A673 (cell line): ENCODE measurements around the gene RNPS1. TPM values are rescaled to one million over a fixed set of nuclear protein-coding genes. Genes with fewer than 3 reads are reported as not detected.

Experiments
- BruUV-seq: library from RNA; stranded (reverse); fragments of 400-500 nt; replicated peaks from 2 replicates; lab custom pipeline; 2021; lab: Mats Ljungman, UMichigan
- CTCF ChIA-PET: fragments of 300-600 bp; sonication (Branson Sonifier 250); formaldehyde crosslinking; loops from one replicate; lab custom pipeline; 2022; ENCODE audit warnings: antibody characterized with exemption; lab: Charles Lee
- POLR2A ChIA-PET: fragments of 300-600 bp; sonication (Branson Sonifier 250); formaldehyde crosslinking; loops from one replicate; lab custom pipeline; 2022; ENCODE audit warnings: antibody characterized with exemption; ENCODE audit not compliant: low non-redundant PET; lab: Charles Lee
- DNase-seq: peaks from one replicate; pipeline ENCODE4 v3.0.0-alpha.2; 2015; ENCODE audit warnings: low spot score
- H3K27ac ChIP-seq: fragments of 200-600 bp; sonication (generic); 2 replicates; pipeline ENCODE4 v1.5.1; 2016; ENCODE audit warnings: mixed run types, low read depth, mild to moderate bottlenecking, mixed read lengths, antibody characterized with exemption, low read length; ENCODE audit not compliant: poor library complexity, severe bottlenecking
- H3K27me3 ChIP-seq: fragments of 200-600 bp; sonication (generic); replicated peaks from 2 replicates; pipeline ENCODE4 v1.6.1; 2017; ENCODE audit warnings: mixed run types, low read depth, mild to moderate bottlenecking, mixed read lengths, antibody characterized with exemption, low read length; ENCODE audit not compliant: insufficient read depth, poor library complexity
- H3K36me3 ChIP-seq: fragments of 200-600 bp; sonication (generic); 2 replicates; pipeline ENCODE4 v1.6.1; 2016; ENCODE audit warnings: mixed run types, mild to moderate bottlenecking, mixed read lengths, antibody characterized with exemption, low read length; ENCODE audit not compliant: insufficient read depth, poor library complexity, severe bottlenecking
- H3K4me1 ChIP-seq: fragments of 200-600 bp; sonication (generic); 2 replicates; pipeline ENCODE4 v1.6.1; 2017; ENCODE audit warnings: mixed run types, mild to moderate bottlenecking, mixed read lengths, antibody characterized with exemption, low read length; ENCODE audit not compliant: insufficient read depth, poor library complexity, severe bottlenecking
- H3K4me3 ChIP-seq: fragments of 200-600 bp; sonication (generic); 2 replicates; pipeline ENCODE4 v1.5.1; 2016; ENCODE audit warnings: low read depth, mixed run types, mild to moderate bottlenecking, mixed read lengths, low read length; ENCODE audit not compliant: poor library complexity, severe bottlenecking
- H3K9me3 ChIP-seq: fragments of 200-600 bp; sonication (generic); 2 replicates; pipeline ENCODE4 v1.6.1; 2016; ENCODE audit warnings: mixed run types, low read depth, mild to moderate bottlenecking, mixed read lengths, antibody characterized with exemption, low read length; ENCODE audit not compliant: poor library complexity, severe bottlenecking
- EZH2 ChIP-seq: fragments of 200-600 bp; sonication (generic); IDR thresholded peaks from 2 replicates; pipeline ENCODE4 v1.6.1; 2017; ENCODE audit warnings: borderline replicate concordance, low read depth, mild to moderate bottlenecking, mixed read lengths, antibody characterized with exemption, low read length; ENCODE audit not compliant: poor library complexity, severe bottlenecking
- intact Hi-C: fragments of 100-400 bp; cut with micrococcal nuclease; formaldehyde crosslinking; loops from one replicate; pipeline ENCODE4 v1.10.0; 2022; ENCODE audit not compliant: unreplicated experiment
- total RNA-seq: library from RNA; stranded (reverse); gene quantifications from 2 replicates; pipeline ENCODE4 v1.2.3, GENCODE V29; 2021
- TF ChIP-seq, protein P1 (sequence below): fragments of 300-800, 200-600 bp; sonication (generic); conservative IDR thresholded peaks from 2 replicates; pipeline ENCODE4 v1.5.1; 2017; ENCODE audit warnings: low read depth, mild to moderate bottlenecking, antibody characterized with exemption, low read length, moderate library complexity, mixed read lengths

The RNPS1 gene
- total RNA-seq, 1 experiment from 2014 or later, result 345 TPM

DNA sequence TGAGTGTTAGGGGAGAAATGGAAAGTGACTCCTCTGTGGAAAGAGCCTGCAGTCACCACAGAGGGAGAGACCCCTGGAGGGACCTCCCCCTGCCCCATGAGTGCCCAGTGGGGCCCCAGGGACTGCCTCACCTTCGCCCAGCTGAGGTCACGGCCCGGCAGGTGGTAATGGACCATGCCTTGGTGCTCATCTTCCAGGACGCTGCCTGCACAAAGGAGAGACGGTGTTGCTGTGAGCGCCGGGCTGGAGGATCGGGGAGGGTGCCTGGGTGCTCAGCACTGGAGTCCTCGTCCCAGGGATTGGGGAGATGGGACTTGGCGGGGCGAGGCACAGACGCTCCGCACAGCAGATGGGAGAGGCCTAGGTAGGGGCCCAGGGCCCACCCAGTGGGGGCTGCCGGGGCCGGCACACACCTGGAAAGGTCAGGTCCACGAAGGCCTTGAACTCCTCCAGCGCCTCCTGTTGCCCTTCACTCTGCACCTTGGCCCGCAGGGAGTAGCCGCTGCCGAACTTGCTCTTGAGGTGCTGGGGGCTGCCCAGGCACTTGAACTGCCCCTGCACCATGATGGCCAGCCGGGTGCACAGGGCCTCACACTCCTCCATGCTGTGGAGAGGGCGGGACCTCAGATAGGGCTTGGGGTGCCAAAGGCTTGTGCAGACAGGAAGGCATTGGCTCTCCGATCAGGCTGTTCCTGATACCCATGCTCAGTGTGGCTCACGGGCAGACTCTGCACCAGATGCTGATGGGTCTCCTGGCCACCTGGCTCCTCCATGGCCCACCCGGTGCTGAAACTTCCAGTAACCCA, 9.7 kb upstream of the RNPS1 start:
- no peak for DNase-seq
- POLR2A ChIA-PET, result no interaction called here
- Histone ChIP-seq H3K27me3 (no peaks in the 10 kb centered on the region), H3K4me3 (no peak overlapping the region), H3K36me3 (no peaks in the 10 kb centered on the region), H3K27ac (no peak overlapping the region), H3K9me3 (no peaks in the 10 kb centered on the region), H3K4me1 (no peaks in the 10 kb centered on the region)
- no TSS peak for BruUV-seq
- intact Hi-C loops, result no loop called here
- CTCF ChIA-PET, result no interaction called here
- TF ChIP-seq EZH2, result no peak
- TF ChIP-seq, protein P1, sequence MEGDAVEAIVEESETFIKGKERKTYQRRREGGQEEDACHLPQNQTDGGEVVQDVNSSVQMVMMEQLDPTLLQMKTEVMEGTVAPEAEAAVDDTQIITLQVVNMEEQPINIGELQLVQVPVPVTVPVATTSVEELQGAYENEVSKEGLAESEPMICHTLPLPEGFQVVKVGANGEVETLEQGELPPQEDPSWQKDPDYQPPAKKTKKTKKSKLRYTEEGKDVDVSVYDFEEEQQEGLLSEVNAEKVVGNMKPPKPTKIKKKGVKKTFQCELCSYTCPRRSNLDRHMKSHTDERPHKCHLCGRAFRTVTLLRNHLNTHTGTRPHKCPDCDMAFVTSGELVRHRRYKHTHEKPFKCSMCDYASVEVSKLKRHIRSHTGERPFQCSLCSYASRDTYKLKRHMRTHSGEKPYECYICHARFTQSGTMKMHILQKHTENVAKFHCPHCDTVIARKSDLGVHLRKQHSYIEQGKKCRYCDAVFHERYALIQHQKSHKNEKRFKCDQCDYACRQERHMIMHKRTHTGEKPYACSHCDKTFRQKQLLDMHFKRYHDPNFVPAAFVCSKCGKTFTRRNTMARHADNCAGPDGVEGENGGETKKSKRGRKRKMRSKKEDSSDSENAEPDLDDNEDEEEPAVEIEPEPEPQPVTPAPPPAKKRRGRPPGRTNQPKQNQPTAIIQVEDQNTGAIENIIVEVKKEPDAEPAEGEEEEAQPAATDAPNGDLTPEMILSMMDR, result no peak

DNA sequence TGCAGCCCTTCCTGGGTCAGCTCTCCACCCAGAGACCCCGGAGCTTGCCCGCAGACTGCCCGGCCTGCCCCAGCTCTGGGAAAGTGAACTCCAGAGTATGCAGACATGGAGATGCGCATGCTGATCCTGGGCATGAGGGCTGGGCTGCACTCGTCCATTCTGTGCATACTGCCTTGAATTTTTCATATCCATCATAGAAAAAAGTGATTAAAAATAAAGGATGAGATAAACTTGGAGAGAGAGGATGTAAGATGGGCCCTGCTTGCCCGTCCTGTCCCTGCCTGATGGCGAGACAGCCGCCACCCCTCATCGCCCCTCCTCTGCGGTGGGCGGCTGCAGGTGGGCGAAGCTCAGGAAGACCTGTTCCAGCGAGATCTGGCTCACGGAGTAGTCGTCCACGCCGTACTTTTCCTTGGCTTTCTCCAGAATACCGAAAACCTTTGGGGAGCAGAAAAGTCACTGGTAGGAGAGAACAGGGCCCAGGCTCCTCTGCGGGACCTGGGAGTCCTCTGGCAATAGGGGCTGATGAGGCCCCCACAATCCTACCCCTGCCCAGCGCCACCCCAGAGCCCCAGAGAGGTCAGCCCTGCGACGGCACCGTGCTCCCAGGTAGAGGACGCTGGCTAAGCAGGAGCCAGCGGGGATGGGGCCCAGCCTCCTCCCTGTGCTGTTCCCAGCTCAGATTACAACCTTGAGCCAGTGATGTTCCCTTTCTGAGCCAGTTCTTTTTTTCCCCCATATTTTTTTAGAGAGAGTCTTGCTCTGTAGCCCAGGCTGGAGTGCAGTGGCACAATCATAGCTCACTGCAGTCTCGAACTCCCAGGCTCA, 8.7 kb upstream of the RNPS1 start:
- POLR2A ChIA-PET, result interaction anchor here (0.6 kb wide), 1 partner anchor 25 kb away, joined by 3 read pairs; the partner anchor contains the start of gene ECI1
- CTCF ChIA-PET, result no interaction called here
- H3K4me1 ChIP-seq, result no peaks in the 10 kb centered on the region
- intact Hi-C loops, result no loop called here
- BruUV-seq, result no TSS peak
- no peaks in the 10 kb centered on the region for H3K27me3 ChIP-seq
- H3K27ac ChIP-seq, result no peak overlapping the region
- no peak for DNase-seq
- H3K36me3 ChIP-seq, result no peaks in the 10 kb centered on the region
- no peak overlapping the region for H3K4me3 ChIP-seq
- H3K9me3 ChIP-seq, result no peaks in the 10 kb centered on the region
- TF ChIP-seq, protein P1, result no peak
- no peak for TF ChIP-seq EZH2

DNA sequence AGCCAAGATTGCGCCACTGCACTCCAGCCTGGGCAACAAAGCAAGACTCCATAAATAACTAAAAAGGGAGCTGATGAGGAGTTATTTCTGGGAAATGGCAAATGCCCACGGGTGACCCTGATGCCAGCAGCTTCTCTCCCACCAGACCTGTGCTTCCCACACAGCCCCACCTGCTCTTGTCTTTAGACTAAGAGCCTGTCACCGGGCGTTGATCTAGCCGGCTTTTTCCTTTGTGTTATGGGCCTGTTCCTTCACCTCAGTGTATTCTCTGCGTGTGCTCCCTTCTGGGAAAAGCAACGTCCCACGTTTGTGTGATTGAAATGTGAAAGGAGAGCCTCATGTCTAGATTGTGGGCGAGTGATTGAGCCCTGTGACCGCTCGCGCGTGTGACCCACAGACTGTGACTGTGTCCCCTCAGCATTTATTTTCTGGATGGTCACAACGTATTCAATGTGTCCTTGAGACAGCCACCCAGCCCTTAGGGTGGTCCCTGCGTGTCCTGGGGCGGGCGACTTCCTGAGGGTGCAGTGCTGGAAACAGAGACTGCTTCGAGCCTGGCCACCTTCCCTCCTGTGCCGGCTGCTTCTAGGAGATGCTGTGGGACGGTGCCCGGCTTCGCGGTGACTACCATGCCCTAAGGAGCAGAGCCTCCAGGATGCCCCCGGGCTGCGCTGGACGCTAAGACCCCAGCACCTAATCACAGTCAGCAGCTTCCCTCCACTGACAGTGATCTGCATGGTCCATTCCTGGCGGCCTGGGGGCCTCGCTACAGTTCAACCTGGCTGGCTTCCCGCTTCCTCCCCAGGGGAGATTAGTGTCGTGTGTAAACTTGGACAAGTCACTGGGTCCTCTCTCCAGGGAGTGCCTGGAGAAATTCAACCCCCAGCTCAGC, 7.8 kb upstream of the RNPS1 start:
- H3K27me3 ChIP-seq, result no peaks in the 10 kb centered on the region
- no peak overlapping the region for H3K4me3 ChIP-seq
- H3K36me3 ChIP-seq, result no peaks in the 10 kb centered on the region
- CTCF ChIA-PET, result no interaction called here
- H3K27ac ChIP-seq, result no peak overlapping the region
- TF ChIP-seq, protein P1, result no peak
- no peak for TF ChIP-seq EZH2
- intact Hi-C loops, result no loop called here
- no peaks in the 10 kb centered on the region for H3K9me3 ChIP-seq
- POLR2A ChIA-PET, result interaction anchor here (0.6 kb wide), 1 partner anchor 25 kb away, joined by 3 read pairs; the partner anchor contains the start of gene ECI1
- H3K4me1 ChIP-seq, result no peaks in the 10 kb centered on the region
- no TSS peak for BruUV-seq
- no peak for DNase-seq
